Hepatocyte (in vitro differentiated cells): ENCODE results near the gene GPX4.

Experiments used
- CTCF ChIP-seq: fragments of 200-600 bp; sonication (generic); IDR thresholded peaks from 2 replicates; pipeline ENCODE4 v1.5.1; 2016; ENCODE audit warnings: antibody characterized with exemption, mild to moderate bottlenecking; ENCODE audit not compliant: poor library complexity
- EZH2 ChIP-seq: fragments of 200-600 bp; sonication (generic); IDR thresholded peaks from 2 replicates; pipeline ENCODE4 v1.6.1; 2016; ENCODE audit warnings: antibody characterized with exemption, mild to moderate bottlenecking, borderline replicate concordance
- EZH2phosphoT487 ChIP-seq: fragments of 200-600 bp; sonication (generic); IDR thresholded peaks from one replicate; pipeline ENCODE4 v1.6.1; 2018; ENCODE audit warnings: antibody characterized with exemption, mild to moderate bottlenecking, low read depth, moderate library complexity; ENCODE audit not compliant: unreplicated experiment, severe bottlenecking

GRCh38 chr19:1131718-1132551, 28.1 kb downstream of the GPX4 start:
- peak; percentile 8 for TF ChIP-seq CTCF
- TF ChIP-seq EZH2phosphoT487: no peak
- no peak for TF ChIP-seq EZH2
